Fibroblast of skin of right biceps (primary cell): Measurements from ENCODE around the gene RRP36.
"Not testable (repeated sequence)": the region's sequence is repeated elsewhere in the genome, so short reads cannot be mapped to it uniquely, and the experiment has no call there.

Experiments used
- DNase-seq: peaks from one replicate; pipeline ENCODE4 v3.0.0-alpha.2; 2013

Gene RRP36

DNA sequence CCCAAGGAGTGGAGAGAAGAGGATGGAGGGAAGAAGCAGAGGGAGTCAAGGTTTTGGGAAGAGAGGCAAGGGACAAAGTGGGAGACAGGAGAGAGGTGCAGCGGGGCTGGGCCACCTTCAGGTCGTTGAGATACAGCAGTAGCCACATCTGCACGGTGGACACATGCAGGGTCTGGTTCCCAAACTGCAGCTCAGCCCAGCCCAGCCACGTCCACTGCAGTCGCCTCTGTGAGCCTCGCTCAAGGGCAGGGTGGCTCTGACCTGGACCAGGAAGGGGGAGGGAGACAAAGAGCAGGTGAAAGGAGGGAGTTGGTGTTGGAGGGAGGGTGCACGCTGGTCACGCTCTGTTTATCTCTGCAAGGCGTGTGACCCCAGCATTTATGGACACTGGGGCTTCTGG is 17.3 kb downstream of the RRP36 start:
- no peak for DNase-seq

DNA sequence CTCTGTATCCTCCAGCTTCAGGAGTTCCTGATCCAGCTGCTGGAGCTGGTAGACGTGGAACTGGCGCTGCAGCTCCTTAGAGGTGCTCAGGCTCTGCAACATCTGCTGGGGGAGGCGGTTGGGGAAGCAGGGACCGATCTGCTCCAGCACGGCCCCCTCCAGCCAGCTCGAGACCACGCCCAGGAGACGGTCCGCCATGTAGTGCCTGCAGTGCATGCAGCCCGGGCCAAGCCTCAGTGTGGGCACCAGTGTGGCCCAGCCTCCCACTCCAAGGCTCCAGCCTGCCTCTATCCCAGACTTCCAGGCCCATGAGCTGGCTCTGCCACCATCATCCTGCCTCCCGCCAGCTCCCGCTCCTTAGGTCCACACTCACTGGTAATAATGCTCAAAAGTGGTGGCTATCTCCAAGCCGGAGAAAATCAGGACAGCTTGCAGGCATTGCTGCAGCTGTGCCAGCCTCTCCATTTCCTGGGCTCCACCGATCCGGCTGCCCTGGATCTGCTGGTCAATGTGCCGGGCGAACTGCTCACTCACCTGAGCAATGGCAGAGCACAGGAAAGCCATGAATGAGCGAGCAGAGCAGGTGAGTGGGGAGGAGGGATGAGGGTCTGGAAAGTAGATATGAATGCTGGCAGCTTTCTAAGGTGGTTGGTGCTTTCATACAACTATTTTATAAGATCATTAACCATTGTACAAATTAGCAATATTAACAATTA is 19.3 kb downstream of the RRP36 start:
- DNase-seq = no peak

DNA sequence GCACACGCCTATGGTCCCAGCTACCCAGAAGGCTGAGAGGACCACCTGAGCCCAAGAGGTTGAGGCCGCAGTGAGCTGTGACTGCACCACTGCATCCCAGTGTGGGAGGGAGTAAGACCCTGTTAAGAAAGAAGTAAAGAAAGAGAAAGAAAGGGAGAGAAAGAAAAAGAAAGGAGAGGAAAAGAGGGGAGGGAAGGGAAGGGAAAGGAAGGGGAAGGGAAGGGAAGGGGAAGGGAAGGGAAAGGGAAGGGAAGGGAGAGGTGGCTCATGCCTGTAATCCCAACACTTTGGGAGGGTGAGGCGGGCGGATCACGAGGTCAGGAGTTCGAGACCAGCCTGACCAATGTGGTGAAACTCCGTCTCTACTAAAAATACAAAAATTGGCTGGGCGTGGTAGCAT is 20.1 kb downstream of the RRP36 start:
- DNase-seq = not testable (repeated sequence)

DNA sequence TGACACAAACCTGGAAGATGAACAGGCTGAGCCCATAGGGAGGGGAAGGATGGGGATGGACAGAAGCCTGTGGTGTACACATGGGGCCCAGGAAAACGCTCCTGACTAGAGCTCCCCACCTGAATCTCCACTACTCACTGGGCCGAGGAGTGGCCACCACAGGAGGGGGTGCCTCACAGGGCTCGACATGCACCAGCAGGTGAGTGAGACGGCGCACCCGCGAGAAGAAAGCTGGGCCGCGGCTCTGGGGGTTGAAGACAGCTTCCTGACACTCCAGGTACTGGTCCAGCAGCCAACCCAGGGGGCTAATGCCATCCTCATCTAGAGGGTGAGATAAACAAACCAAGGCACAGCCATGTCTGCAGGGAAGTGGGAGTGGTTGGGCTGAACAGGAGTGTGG is 21.9 kb downstream of the RRP36 start:
- DNase-seq = no peak

DNA sequence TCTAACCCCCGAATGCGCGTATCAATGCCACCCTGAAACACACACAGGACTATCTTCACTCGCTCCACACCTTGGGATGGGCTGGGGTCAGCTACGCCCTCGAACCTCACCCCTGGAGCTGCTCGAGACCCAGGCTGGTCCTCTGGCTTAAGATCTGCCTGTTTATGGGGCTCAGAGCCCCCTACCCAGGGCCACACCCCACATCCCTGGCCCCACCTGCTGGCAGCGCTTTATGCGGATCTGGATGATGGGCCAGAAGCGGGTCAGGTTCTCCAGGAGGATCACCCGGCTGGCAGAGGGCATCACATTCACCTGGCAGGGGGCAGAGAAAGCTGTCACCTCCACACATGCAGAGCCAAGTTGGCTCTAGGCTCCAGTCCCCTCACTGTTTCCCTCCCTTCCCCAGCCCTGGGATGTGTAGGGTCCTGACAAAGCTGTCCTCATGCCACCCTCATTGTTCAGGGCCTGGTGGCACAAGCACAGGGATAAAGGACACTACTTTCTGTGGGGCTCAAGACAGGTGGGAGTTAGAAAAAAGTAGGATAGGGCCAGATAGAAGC is 24.0 kb downstream of the RRP36 start:
- DNase-seq = no peak

DNA sequence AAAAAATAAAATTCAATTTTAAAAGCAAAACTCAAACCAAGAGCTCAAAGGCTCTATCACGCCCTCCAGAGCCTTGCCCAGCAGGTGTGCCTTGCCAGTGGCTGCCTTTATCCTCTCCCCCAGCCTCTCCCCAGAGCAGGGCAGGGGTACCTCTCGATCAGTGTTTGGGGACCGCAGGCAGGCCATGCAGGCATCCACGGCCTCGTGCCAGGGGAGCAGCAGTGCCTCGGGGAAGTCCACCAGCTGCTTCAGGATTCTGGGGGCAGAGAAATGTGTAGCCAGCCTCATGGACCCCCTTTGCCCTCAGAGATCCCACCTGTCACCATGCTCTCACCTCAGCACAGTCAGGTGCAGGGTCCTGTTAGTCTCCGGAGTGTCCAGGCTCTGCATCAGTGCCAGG is 26.6 kb downstream of the RRP36 start:
- DNase-seq = no peak

DNA sequence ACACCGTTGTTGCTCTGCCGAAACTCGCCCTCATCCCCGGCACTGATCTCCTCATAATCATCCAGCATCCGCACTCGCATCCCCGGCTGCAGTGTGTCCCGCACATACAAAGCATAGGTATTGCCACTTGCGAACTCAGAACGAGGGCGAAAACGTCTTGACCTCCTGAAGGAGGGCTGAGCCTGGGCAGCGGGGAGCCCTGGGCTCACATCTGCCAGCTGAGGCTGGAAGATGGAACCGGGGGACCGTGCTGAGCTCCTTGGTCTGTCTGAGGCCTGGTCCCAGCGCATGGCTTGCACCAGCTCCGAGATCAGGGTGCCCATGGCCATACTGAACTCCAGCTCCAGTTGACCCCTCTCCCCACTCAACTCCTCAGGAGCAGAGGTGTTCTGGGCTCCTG is 29.6 kb downstream of the RRP36 start:
- no peak for DNase-seq

DNA sequence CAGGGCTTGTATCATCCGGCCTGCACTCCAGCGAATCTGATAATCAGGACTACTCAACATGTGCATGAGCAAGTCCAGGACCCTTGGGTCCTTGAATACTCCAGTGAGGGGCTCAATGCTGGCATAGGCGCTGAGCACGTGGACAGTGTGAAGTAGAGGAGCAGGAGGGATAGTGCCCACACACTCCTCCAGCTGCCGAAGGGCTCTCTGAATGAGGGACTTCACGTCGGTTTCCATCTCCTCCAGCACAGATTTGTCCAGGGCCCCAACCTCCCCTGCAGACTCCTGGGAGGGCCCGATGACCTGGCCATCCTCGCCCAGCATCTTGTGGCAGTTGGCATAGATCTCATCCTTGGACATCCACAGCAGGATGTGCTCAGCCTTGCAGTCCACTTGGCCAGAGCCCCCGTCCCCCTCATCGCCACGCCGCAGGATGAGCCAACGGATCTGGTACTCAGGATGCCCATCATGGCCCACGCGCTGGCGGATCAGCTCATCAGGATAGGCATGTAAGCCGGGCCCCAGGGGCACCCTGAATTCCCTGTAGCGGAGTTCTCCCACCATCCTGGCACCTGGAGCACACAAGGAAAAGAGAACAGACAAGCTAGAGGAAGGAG is 30.9 kb downstream of the RRP36 start:
- DNase-seq = no peak

DNA sequence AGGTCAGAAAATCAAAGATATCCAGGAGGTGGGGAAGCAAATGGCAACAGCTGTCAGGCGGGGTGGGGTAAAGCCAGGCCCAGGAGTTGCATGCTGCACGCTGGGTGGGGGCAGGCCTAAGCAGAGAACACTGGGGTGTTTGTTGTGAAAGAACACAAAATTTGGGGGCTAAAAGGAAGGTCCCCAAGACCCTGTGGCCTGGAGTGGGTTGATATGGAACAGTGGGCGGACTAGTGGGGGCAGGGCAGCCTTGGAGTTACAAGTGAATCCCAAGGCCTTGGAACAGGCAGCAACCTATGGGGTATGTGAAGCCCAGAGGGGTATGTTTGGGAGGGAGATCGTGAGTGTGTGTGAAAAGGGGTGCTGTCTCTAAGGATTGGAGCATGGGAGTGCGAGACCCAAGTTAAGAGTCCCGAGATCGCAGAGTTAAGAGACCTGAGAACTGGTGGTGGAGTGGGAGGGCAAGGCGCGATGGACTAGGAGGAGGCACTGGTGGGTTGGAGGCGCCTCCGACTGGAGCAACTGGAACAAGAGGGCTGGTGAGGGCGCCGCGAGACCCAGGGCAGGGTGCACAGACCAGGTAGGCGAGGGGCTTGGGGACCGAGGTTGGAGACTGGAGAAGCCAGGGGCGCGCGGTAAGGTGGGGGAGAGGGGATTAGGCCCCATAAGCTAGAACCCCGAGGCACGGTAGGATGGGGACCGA is 31.6 kb downstream of the RRP36 start:
- DNase-seq = peak; percentile 22

DNA sequence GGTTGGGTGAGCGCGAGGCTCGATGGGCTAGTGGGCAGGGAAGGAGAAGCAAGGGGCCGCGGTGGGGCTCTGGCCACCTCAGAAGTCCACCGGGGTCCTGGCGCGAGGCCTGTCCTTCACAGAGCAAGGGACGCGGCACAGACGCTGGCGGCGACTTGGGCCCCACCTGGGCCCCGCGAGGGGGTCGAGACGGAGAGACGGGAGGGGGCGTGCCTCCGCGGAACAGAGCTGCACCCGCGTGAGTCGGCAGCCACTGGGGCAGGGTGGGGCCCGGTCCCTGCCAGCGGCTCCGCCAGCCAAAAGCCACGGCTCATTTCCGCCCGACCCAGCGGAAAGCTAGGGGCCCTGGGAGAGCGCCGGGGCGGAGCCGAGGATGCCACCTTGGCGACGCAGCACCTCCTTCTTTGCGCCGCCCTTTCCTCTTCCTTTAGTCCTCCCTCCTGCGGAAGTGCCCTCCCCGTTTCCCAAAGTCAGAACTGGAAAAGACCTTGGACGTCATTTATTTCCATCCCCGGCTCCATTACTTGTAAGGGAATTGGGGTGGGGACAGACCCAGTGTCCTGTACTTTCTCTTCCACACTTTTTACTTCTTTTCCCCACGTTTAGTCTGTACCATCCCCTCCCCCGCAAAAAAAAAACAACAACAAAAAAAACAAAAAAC is 32.3 kb downstream of the RRP36 start, which contains the start of gene CUL7:
TSS of gene CUL7 (minus strand) at position 307 of the 661 bp plus-strand sequence. CDS start 1,063 bp downstream, outside the sequence.
- peak; percentile 97 for DNase-seq

DNA sequence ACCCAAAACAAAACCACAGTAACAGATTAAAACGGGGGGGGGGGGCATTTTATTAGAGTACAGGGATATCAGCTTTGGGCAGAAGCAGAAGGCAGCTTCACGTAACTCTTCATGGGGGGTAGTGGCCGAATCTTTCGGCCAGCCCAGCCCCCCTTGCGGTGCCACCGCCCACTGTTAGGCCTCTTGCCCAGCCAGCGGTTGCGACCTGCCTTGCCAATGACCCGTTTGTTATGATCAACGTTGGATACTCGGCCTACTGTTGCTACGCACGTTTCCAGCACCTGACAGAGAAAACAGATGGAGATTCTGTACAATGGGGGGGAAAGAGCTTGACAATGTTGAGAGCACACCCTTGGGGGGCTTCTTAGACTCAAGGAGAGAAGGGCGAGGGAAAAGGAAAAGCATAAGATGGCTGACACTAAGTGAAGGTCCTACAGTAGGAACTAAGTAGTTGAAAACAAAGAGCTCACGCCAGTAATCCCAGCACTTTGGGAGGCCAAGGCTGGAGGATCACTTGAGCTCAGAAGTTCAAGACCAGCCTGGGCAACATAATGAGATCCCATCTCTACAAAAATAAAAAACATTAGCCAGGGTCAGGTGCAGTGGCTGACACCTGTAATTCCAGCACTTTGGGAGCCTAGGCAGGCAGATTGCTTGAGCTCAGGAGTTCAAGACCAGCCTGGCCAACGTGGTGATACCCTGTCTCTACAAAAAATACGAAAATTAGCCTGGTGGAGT is 33.0 kb downstream of the RRP36 start:
- no peak for DNase-seq

DNA sequence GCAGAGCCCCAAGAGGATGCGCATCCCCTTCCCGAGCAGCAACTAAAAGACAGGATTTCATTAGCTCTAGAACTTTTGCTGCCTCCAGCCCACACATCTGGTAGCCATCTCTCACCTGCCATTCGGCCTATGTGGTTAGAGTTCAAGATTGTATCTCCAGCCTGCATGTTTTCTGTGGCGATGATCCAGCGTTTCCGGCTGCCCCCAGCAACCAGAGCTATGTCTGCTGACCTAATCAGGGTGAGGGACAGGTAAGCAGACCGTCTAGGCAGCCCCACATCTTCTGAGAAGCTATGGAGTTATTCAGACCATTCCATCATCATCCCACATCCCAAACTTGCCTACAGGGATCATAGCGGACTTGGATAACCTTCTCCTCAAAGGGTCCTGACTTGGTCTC is 34.5 kb downstream of the RRP36 start:
- DNase-seq = no peak

DNA sequence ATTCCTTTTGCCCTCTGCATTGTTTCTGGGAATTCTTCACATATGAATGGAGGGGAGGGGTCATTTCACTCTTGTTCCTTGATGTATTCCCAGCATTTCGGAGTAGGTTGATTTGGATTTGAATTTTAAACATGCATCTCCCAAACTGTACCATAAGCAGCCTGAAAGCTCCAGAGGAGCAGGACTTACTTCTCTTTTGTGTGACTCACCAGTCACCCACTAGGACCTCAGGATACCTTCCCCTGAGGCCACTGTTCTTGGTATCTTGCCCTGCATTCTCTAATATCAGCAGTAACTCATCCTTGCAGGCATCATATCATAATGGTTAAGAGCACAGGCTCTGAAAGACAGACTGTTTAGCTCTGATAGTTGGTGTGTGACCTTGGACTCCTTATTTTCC is 37.1 kb downstream of the RRP36 start:
- no peak for DNase-seq

DNA sequence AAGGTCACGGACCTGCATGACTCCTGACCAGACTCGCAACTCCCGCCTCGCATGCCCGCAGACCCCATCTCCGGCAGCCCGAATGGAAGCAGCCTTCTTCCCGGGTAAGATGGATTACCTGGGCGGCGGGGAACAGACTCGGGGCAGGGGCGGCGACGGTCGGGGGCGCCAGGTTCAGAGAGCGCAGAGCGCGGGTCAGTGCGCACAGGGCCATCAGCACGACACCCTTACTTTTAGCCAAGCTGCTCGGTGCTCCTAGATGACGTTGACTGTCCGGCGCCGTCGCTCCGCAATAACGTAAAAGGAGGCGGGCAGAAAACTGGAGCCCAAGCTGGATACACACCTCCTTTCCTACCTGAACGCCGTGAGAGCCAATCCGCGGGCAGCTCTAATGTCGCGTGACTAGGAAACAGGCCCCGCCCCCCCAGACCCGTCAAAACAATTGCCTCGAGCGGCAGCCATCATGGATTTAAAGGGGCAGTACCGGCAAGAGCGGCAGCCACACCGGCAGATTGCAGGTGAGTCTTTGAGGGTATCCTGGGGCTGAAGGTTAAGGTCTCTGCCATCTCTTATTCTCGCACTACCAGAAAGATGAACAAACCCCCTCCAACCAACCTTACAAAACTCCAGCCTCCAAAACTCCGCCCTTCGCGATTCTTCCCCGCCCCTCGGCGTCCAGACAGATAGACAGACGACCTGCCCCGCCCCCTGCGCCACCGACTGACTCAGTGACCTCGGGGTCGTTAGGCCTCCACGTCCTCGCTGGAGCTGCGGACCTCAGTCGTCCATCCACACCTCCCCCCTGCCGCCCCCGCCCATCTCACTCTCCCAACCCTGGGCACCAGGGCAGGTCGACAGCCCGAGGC is 38.0 kb downstream of the RRP36 start, which contains the start of the genes KLC4 and MRPL2:
TSS of gene KLC4 (plus strand) at position 464 of the 866 bp plus-strand sequence. CDS start 1,705 bp downstream, outside the sequence.
TSS of gene MRPL2 (minus strand) at position 267 of the 866 bp plus-strand sequence. CDS start at position 214, 53 bp downstream.
- peak; percentile 99 for DNase-seq

DNA sequence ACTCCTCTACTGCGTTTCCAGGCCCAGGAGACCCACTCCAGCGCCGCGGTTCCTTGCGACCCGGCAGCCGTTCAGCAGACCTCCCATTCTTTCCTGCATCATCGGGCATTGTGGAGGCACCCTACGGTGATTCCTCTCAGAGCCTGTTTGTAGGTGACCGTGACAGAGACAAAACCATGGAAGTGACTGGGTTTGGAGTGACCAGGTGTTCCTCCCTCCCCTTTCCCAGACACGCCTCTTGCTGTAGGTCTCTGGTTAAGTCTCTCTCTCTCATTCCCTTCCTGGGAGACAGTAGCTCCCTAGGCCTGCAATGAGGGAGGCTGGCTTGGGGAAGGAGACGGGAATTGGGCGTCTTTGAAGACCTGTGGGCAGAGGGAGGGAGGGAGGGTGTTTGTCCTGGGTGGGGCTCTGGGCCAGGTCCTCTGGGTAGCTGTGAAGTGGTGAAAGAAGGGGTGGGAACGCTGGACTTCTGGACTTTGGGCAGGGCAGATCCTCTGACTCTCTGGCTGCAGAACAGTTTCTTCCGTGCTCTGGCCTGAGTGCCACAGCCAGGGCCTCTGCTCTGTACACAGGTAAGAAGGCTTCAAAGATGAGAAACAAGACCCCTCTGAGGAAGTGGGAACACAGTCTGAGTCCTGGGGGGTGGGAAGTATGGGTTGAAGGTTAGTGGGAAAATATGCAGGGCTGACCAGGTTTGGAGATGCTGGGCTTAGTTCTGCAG is 38.8 kb downstream of the RRP36 start:
- DNase-seq = no peak

DNA sequence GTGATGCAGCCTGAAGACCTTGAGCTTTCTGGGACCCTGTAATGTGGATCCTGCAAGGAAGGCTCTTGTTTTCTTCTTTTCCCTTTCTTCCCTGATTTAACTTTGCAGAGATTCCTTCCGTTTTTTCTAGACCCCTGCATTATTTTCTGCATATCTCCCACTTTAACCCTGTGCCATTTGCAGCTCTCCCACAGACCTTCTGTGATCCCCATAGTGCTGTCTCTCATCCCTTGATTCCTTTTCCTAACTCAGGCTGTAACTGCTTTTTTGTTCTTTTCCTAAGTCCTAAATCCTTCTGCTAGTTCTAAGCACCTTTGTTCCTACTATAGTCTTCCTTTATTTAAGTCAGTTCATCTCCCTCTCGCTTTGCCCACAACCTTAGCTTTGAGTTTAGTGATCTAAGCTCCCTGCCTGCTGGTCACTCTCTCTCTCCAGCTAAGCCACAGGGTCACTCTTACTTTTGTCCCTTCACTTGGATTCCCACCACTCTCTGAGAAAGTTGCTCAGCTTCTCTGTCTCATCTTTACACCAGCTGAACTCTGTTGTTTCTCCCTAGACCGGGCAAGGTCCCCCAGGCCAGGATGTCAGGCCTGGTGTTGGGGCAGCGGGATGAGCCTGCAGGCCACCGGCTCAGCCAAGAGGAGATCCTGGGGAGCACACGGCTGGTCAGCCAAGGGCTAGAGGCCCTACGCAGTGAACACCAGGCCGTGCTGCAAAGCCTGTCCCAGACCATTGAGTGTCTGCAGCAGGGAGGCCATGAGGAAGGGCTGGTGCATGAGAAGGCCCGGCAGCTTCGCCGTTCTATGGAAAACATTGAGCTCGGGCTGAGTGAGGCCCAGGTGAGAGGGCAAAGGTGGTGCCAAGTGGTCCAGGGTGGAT is 39.6 kb downstream of the RRP36 start:
- DNase-seq = no peak

DNA sequence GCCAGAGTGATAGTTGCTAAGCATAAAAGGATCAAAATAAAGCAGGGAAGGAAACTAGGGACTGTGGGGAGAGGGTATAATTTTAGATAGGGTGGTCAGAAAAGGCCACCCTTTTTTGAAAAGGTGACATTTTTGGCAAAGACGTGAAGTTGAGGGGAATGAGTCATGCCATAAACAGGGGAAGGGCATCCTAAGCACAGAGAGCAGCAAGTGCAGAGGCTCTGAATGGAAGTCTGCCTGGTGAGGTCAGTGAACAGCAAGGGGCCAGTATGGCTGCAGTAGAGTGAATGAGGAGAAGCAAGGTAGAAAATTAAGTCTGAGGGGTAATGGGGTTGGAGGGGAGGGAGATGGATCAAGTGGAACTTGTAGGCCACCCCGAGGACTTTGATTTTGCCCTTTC is 40.4 kb downstream of the RRP36 start:
- DNase-seq = no peak

DNA sequence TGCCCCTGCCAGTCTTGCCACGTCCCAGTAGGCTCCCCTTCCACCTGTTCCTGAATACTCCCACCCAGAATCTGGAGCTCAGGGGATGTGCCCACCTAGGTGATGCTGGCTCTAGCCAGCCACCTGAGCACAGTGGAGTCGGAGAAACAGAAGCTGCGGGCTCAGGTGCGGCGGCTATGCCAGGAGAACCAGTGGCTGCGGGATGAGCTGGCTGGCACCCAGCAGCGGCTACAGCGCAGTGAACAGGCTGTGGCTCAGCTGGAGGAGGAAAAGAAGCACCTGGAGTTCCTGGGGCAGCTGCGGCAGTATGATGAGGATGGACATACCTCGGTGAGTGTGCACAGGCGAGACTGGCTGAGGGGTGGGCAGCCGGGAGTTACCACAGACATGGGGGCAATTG is 41.4 kb downstream of the RRP36 start:
- DNase-seq = no peak

DNA sequence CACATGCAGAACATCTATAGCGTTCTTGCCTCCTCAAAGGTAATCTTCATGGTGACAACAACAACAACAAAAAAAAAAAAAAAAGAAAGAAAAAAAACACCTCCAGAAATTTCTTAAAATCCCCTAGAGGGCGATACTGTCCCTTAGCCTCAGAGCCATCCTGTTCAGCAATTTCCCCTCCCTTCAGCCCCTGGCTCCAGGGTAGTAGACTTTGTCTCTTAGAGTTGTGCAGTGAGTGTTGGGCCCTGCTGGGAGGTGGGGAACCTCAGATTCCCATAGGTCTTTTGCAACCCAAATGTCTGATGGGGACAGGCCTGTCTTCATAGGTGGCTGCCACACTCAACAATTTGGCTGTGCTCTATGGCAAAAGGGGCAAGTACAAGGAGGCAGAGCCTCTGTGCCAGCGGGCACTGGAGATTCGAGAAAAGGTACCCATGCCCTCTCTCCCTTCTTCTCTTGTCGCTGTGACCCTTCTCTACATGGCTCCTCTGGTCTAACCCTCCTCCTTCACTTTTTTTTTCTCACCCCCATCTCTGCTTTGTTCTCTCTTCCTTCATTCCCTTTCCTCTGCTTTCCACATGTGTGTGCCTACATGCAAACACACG is 48.7 kb downstream of the RRP36 start:
- DNase-seq = peak; percentile 73
